Right lobe of liver (tissue), 4 donors: ENCODE measurements around the gene PRUNE1.

ENCODE experiments used
- POLR2A ChIP-seq: fragments of 450-650 bp; IDR thresholded peaks from one replicate; pipeline ENCODE4 v1.6.1; 2017; ENCODE audit warnings: antibody characterized with exemption, mild to moderate bottlenecking
- TF ChIP-seq, protein P1 (sequence below), 4 donors: fragments of 200-600 bp in 3 of 4; fragments of 450-650 bp in 1 of 4; IDR thresholded peaks; one replicate each; pipeline versions ENCODE4 v1.5.1 to v1.8.0; 2016 to 2022; ENCODE audit warnings: antibody characterized with exemption in 4 of 4, mild to moderate bottlenecking in 2 of 4
- donor health status: DM: no; HTN: no; CAD: no.
- donor health status: DM: no; HTN: no; CAD: no.
- donor health status: DM: no; HTN: yes; CAD: no.

DNA sequence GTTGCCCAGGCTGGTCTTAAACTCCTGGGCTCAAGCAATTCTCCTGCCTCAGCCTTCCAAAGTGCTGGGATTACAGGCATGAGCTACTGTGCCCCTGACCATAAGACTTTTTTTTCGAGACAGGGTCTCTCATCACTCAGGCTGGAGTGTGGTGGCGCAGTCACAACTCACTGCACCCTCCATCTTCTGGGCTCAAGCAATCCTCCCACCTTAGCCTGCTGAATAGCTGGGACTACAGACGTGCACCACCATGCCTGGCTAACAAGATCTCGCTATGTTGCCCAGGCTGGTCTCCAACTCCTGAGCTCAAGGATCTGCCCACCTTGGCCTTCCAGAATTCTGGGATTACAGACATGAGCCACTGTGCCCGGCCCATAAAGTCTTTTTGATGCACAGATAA lies 41.2 kb downstream of the PRUNE1 start:
- TF ChIP-seq, protein P1, sequence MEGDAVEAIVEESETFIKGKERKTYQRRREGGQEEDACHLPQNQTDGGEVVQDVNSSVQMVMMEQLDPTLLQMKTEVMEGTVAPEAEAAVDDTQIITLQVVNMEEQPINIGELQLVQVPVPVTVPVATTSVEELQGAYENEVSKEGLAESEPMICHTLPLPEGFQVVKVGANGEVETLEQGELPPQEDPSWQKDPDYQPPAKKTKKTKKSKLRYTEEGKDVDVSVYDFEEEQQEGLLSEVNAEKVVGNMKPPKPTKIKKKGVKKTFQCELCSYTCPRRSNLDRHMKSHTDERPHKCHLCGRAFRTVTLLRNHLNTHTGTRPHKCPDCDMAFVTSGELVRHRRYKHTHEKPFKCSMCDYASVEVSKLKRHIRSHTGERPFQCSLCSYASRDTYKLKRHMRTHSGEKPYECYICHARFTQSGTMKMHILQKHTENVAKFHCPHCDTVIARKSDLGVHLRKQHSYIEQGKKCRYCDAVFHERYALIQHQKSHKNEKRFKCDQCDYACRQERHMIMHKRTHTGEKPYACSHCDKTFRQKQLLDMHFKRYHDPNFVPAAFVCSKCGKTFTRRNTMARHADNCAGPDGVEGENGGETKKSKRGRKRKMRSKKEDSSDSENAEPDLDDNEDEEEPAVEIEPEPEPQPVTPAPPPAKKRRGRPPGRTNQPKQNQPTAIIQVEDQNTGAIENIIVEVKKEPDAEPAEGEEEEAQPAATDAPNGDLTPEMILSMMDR (IDR thresholded peaks at IDR 0.05) = no peak
- TF ChIP-seq POLR2A = no peak
